HG03442 (cell line): ENCODE data around the gene TLE4.

Experiments
- ATAC-seq: cut with Tn5 transposase; IDR thresholded peaks from one replicate; pipeline ENCODE4 v1.9.1; 2021; ENCODE audit warnings: mild to moderate bottlenecking, moderate library complexity; ENCODE audit not compliant: unreplicated experiment

Gene TLE4

GRCh38 chr9:79765466-79765865, 193.7 kb downstream of the TLE4 start:
- ATAC-seq: no peak

DNA sequence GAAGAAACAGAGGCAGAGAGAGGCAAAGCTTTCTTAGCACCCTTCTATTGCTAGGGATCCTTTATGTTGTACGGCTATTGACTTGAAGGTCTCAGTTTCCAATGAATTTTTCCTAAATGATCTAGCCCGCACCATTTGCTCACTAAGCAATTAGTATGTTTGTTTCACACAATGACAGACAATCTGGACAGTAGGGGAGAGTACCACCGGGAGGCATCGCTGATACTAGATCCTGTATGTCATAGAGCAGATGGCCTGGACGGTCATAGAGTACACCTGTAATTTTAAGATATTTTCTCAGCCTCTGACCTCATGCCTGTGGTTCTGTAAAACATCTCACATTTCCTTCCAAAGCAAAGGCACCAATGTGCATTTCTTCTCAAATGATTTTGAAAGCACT, 194.3 kb downstream of the TLE4 start:
- no peak for ATAC-seq

DNA sequence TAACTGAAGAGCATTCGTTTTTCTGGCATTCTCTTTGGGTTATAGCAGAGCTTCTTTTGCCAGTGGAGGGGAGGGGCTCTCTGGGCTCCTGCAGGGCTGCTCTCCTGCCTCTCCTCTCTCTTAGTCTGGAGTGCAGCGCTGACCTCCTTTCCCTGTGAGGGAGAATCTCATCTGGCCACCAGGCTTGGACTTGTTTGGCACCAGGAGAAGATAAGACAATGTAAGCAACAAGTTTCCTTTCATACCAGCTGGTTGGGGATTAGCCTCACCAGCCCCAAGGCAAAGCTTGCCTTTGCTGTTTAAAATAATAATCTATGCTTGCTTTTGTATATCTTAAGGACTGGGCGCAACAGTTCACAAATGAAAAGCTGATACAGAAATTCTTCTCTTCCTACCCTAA, 196.4 kb downstream of the TLE4 start:
- no peak for ATAC-seq

DNA sequence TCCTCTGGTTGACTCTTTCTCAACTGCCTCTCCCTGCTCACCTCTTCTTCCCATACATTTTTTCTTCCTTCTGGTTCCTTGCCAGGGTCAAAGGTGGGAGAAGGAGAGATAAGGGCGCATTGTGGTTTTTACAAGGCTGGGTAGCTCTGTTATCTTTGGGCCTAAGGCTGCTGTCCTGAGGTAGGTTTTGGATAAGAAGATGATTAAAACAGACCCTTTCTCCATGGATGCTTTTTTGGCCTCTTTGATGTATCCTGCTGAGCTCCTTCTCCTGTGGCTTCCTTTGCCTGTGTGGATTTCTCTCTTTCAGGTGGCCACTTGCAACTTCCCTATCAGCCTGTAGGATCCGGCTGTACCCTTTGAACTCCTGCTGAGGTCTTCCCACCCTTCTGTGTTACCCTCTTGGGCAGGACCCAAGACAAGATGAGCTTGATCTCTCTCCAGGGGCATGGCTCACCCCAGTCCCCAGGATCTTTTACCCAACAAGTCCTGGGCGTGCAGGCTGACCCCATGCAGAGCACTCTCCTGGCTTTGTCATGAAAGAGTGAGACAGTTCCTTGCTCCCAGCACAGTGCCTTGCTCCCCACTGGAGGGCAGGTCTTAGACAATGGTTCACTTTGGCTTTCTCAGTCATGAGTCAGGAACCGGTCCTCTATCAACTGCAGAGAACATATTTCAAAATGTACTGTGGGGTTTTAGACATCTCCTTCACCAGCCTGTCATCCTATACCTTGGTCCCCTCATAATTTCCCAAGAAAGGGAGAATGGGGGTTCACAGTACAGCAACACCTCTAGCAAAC, 197.9 kb downstream of the TLE4 start:
- ATAC-seq: no peak

DNA sequence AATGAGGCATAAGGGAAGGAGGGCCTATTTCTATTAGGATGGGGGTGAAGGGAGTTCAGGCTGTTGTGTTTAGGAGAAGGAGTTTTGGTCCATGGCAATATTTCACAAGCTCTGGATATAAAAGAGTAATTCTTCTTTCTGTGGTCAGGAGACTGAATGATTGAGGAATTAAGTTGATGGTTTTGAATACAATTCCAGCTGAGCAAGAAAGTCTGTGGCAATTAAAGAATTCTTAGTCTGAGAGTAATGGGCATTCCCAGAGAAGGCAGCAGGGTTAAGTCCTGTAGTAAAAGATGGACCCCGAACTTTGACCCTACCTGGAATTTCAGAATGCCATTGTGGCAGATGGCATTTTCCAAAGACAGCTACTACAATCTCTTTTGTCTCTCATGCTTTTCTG, 202.6 kb downstream of the TLE4 start:
- ATAC-seq: no peak
